GM19023 (cell line): ENCODE measurements around the gene ABL2.

Experiments used
- ATAC-seq: cut with Tn5 transposase; IDR thresholded peaks from one replicate; pipeline ENCODE4 v1.9.1; 2021; ENCODE audit warnings: mild to moderate bottlenecking, moderate library complexity; ENCODE audit not compliant: unreplicated experiment

The ABL2 gene

GRCh38 chr1:179095924-179096323 is 133.6 kb downstream of the ABL2 start:
- ATAC-seq: no peak

DNA sequence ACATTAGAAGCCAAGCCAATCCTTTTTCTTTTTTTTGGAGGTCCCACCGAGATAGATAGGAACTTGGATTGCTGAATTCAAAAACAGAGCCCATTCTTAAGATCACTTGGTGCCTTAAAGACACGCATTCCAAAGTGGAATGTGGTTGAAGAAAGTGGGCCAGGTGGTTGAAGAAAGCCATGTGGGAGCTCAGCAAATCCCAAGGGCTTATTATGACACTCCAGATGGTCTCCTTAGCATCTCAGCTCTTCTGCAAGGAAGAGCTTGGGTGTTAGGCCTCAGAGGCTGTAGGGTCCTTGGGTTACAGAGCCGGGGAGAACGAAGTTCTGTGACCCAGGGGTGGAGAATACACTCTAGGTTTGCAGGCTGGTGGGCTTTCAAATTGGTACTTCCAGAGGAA is 134.1 kb downstream of the ABL2 start:
- no peak for ATAC-seq

DNA sequence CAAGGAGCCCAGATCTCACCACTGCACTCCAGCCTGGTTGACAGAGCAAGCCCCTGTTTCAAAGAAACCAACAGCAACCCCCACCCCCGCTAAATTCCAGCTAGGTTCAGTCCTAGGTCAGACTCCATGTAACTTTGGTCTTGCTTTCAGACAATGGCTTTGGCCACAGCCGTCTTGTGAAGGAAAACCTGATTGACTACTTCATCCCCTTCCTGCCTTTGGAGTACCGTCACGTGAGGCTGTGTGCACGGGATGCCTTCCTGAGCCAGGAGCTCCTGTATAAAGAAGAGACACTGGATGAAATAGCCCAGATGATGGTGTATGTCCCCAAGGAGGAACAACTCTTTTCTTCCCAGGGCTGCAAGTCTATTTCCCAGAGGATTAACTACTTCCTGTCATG is 134.7 kb downstream of the ABL2 start:
- ATAC-seq: no peak

GRCh38 chr1:179092896-179093461 is 136.5 kb downstream of the ABL2 start:
- ATAC-seq: no peak

- no peak for ATAC-seq
Observed at GRCh38 chr1:179091691-179092165, 137.7 kb downstream of the ABL2 start.

DNA sequence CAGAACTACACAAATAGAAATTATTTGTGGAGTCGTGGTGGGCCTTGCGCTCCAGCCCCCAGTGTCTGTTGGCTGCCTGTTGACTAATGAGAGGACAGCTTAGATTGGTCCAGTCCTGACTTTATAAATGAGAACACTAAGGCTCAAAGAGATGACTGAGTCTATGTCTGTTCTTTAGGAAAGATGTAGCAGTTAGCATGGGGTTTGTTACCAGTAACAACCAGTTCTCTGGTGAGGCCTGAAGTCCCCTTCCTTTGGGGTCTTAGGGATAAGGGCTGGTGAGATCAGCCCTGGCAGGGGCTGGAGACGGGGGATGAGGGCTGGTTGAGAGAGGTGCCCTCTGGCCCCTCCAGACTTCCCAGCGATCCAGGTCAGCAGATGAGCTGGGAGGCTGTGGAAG is 138.6 kb downstream of the ABL2 start:
- no peak for ATAC-seq

DNA sequence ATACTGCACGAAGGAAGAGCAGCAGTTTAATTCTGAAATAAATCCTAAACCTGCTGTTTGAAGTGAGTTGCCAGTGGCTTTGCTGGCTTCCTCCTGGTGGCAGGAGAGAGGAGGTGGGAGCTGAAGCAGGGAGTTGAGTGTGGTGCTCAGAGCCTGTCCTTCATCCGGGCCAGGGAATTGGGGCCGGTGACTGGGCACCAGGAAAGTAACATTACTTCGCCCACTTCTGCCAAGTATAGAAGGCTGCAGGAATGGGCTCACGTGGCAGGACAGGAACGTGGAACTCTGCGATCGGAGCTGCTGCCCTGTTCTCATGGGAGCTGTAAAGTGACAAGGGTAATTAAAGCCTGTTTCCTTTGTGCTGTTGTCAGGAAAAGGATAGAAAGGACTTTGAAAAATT is 139.0 kb downstream of the ABL2 start:
- no peak for ATAC-seq

- ATAC-seq: no peak
Observed at GRCh38 chr1:179089827-179090482, 139.5 kb downstream of the ABL2 start.

GRCh38 chr1:179087665-179088064 is 141.8 kb downstream of the ABL2 start:
- ATAC-seq: no peak

GRCh38 chr1:179083533-179083932 is 145.9 kb downstream of the ABL2 start:
- ATAC-seq: no peak

- ATAC-seq: no peak
Observed at GRCh38 chr1:179082999-179083335, 146.5 kb downstream of the ABL2 start.

DNA sequence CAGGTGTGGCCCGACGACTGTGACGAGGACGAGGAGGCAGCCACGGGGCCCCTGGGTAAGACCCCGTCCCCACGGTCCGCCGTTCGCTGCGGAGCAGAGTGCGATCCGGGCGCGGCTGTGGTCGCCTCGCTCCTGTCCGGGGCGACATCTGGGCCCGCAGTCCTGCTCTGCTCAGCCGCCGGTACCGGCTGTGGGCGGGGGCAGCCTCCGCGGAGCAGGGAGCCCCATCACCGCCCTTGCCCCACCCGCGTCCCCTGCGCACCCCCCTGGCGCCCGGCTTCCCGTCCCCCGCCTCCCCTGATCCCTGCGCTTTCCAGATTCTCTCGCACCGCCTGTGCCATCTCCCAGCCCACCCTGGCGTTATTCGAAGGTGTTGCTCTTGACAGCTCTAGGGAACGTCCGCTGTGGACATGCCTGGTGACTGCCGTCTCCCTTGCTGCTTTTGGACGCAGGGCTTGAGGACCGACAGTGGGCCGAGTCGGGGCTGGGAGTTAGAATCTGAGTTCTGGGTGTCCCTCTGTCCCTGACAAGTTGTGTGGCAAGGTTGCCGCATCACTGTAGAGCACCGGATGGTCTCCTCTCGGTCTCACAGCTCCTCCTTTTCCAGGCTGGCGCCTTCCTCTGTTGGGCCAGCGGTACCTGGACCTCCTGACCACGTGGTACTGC is 147.0 kb downstream of the ABL2 start:
- peak; percentile 11 for ATAC-seq

GRCh38 chr1:179081687-179082332 is 147.7 kb downstream of the ABL2 start, which contains the start of gene TOR3A:
TSS of gene TOR3A (plus strand) at chr1:179082070. CDS start at chr1:179082129, 59 bp downstream.
- peak; percentile 87 for ATAC-seq

DNA sequence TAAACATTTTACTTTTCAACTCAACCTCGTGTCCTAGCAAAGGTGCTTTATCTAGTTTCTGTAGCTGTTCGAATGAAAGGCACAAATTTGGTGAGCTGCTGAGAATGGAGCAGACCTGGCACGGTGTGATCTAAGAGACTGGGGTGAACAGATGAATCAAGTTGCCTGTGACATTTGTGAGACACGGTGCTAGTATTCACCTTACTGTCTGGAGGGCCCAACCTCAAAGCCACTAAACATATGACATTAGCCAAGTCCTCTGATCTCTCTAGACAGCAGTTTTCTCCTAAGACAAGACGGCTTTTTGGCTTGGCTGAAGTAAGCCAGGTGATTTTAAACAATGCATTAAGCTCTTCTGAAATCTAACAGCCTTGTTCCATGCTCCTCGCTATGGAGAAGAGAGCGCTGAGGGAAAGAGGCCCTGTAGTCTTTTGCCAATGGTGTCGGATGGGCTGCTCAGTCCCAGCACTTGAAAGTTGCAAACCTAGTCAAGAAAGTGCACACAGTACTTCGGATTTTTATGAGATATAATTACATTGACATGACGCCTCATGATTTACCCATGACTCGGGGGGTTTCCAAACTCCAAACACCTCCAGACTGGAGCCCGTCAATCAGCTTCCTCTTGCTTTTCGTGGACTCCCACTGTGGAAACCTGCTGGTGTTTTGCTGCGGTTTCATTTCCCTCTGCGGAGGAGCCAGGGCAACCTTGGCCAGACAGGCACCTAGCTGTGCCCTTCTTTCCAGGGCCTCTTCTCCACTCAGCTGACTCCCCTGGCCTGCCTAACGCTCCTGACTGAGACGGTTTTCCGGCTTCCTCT is 148.4 kb downstream of the ABL2 start:
- no peak for ATAC-seq

- no peak for ATAC-seq
Observed at GRCh38 chr1:179079113-179079761, 150.2 kb downstream of the ABL2 start.

GRCh38 chr1:179077396-179077795 is 152.1 kb downstream of the ABL2 start:
- ATAC-seq: no peak

- ATAC-seq: no peak
Observed at GRCh38 chr1:179066471-179066870, 163.0 kb downstream of the ABL2 start.

DNA sequence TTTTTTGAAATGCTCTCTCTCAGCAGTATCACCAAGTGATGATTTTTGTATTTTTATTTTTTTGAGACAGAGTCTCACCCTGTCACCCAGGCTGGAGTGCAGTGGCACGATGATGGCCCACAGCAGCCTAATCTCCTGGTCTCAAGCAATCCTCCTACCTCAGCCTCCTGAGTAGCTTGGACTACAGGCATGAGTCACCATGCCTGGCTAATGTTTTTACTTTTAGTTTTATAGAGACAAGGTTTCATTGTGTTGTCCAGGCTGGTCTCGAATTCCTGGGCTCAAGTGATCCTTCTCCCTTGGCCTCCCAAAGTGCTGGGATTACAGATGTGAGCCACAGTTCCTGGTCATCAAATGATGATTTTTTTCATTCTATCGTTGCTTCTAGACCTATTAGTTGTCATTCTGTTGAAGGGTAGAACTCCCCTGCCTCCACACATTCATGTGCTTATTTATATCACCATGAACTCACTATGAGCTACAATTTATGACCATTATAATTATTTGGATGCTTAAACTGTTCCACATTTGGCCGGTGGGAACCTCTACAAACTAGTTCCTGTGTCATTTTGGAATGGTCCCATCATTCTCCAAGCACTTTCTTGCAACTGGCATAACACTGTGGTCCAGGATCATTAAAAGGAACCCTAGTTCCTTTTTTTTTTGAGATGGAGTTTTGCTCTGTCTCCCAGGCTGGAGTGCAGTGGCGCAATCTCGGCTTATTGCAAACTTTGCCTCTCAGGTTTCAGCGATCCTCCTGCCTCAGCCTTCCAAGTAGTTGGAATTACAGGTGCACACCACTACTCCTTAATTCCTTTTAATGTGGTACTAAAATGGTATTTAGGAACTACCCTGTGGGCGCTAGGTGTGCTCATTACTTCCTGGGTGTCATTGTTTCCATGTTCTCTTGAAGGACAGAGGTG is 167.9 kb downstream of the ABL2 start:
- ATAC-seq: no peak
